IMR-90 (cell line): ENCODE data around the gene TRAF4. TPM values are rescaled to one million over a fixed set of nuclear protein-coding genes. Genes with fewer than 3 reads are reported as not detected.
A peak's percentile ranks its signal among the peaks of the same experiment; 100 is the strongest.

Experiments used
- ATAC-seq: fragments of 200-7000 bp; cut with Tn5 transposase; 2 replicates; pipeline ENCODE4 v1.9.1; 2020; ENCODE audit warnings: low read depth, mild to moderate bottlenecking, moderate library complexity
- BruUV-seq: library from RNA; stranded (reverse); fragments of 400-500 nt; replicated peaks from 2 replicates; lab custom pipeline; 2021; lab: Mats Ljungman, UMichigan
- CTCF ChIA-PET: fragments of 300-600 bp; formaldehyde crosslinking; extraction: SDS; loops from one replicate; lab custom pipeline; 2021; ENCODE audit warnings: antibody characterized with exemption; lab: Yijun Ruan, JAX
- POLR2A ChIA-PET: fragments of 300-600 bp; sonication (Branson Sonifier 250); formaldehyde crosslinking; loops from one replicate; lab custom pipeline; 2022; ENCODE audit warnings: antibody characterized with exemption; ENCODE audit not compliant: unreplicated experiment; lab: Charles Lee
- DNase-seq: peaks from one replicate; pipeline ENCODE4 v3.0.0; 2013
- H2AFZ ChIP-seq: replicated peaks from 2 replicates; pipeline ENCODE3; 2013; ENCODE audit warnings: low read length, mild to moderate bottlenecking; ENCODE audit not compliant: poor library complexity
- H2AK5ac ChIP-seq: 2 replicates; pipeline ENCODE4 v1.6.1; 2013; ENCODE audit warnings: low read depth, low read length, inconsistent platforms
- H2AK9ac ChIP-seq: replicated peaks from 2 replicates; pipeline ENCODE3; 2013; ENCODE audit warnings: mild to moderate bottlenecking, low read depth, low read length, moderate library complexity; ENCODE audit not compliant: poor library complexity
- H2BK120ac ChIP-seq: 2 replicates; pipeline ENCODE4 v1.6.1; 2013; ENCODE audit warnings: low read depth, low read length, inconsistent platforms
- H2BK15ac ChIP-seq: 3 replicates; pipeline ENCODE4 v1.6.1; 2013; ENCODE audit warnings: low read depth, low read length, inconsistent platforms
- H2BK20ac ChIP-seq: 2 replicates; pipeline ENCODE4 v1.6.1; 2013; ENCODE audit warnings: low read depth, mild to moderate bottlenecking, inconsistent platforms, low read length, moderate library complexity
- H2BK5ac ChIP-seq: 2 replicates; pipeline ENCODE4 v1.6.1; 2013; ENCODE audit warnings: mild to moderate bottlenecking, low read depth, low read length, inconsistent platforms; ENCODE audit not compliant: poor library complexity, severe bottlenecking
- H3K14ac ChIP-seq: replicated peaks from 2 replicates; pipeline ENCODE4 v1.6.1; 2013; ENCODE audit warnings: low read depth, low read length, inconsistent platforms
- H3K18ac ChIP-seq: 2 replicates; pipeline ENCODE4 v1.6.1; 2013; ENCODE audit warnings: low read depth, low read length, control low read depth
- H3K23ac ChIP-seq: 2 replicates; pipeline ENCODE4 v1.6.1; 2013; ENCODE audit warnings: low read depth, low read length, inconsistent platforms
- H3K27ac ChIP-seq: 2 replicates; pipeline ENCODE4 v1.5.1; 2013; ENCODE audit warnings: mild to moderate bottlenecking, control low read depth, low read length; ENCODE audit not compliant: insufficient read depth
- H3K27me3 ChIP-seq: 2 replicates; pipeline ENCODE4 v1.6.1; 2013; ENCODE audit warnings: low read length; ENCODE audit not compliant: control insufficient read depth, insufficient read depth
- H3K36me3 ChIP-seq: 2 replicates; pipeline ENCODE4 v1.6.1; 2013; ENCODE audit warnings: low read length, mixed read lengths; ENCODE audit not compliant: control insufficient read depth, insufficient read depth
- H3K4ac ChIP-seq: 2 replicates; pipeline ENCODE4 v1.6.1; 2013; ENCODE audit warnings: low read depth, low read length, inconsistent platforms
- H3K4me1 ChIP-seq: 2 replicates; pipeline ENCODE4 v1.6.1; 2013; ENCODE audit warnings: low read length, mixed read lengths; ENCODE audit not compliant: control insufficient read depth, insufficient read depth
- H3K4me2 ChIP-seq: 2 replicates; pipeline ENCODE4 v1.6.1; 2013; ENCODE audit warnings: low read depth, mild to moderate bottlenecking, control low read depth, low read length, moderate library complexity
- H3K4me3 ChIP-seq: 2 replicates; pipeline ENCODE4 v1.5.1; 2013; ENCODE audit warnings: low read depth, mild to moderate bottlenecking, control low read depth, low read length, moderate library complexity; ENCODE audit not compliant: insufficient read depth
- H3K56ac ChIP-seq: 2 replicates; pipeline ENCODE4 v1.6.1; 2013; ENCODE audit warnings: low read length, inconsistent platforms; ENCODE audit not compliant: insufficient read depth; ENCODE audit errors: extremely low read depth
- H3K79me1 ChIP-seq, 2 experiments: 2 replicates each; pipeline ENCODE4 v1.6.1; 2013; ENCODE audit warnings: low read length in 2 of 2, inconsistent platforms in 1 of 2, low read depth in 1 of 2
- H3K9ac ChIP-seq: 2 replicates; pipeline ENCODE4 v1.6.1; 2013; ENCODE audit warnings: low read depth, low read length, control low read depth
- H3K9me1 ChIP-seq: 2 replicates; pipeline ENCODE4 v1.6.1; 2013; ENCODE audit warnings: low read length, inconsistent platforms; ENCODE audit not compliant: insufficient read depth
- H3K9me3 ChIP-seq: 2 replicates; pipeline ENCODE4 v1.6.1; 2013; ENCODE audit warnings: low read length; ENCODE audit not compliant: control insufficient read depth, insufficient read depth
- H4K20me1 ChIP-seq: 2 replicates; pipeline ENCODE4 v1.6.1; 2013; ENCODE audit warnings: low read length, inconsistent platforms; ENCODE audit not compliant: insufficient read depth
- H4K5ac ChIP-seq: 2 replicates; pipeline ENCODE4 v1.6.1; 2013; ENCODE audit warnings: mild to moderate bottlenecking, low read depth, low read length, control low read depth
- H4K8ac ChIP-seq, 2 experiments: 2 replicates each; pipeline ENCODE4 v1.6.1; 2013; ENCODE audit warnings: low read depth in 2 of 2, low read length in 2 of 2, control low read depth in 1 of 2, inconsistent platforms in 1 of 2
- H4K91ac ChIP-seq: 2 replicates; pipeline ENCODE4 v1.6.1; 2013; ENCODE audit warnings: low read depth, low read length, inconsistent platforms; ENCODE audit not compliant: insufficient read depth
- MAFK ChIP-seq: IDR thresholded peaks from 2 replicates; pipeline ENCODE4 v1.6.1; 2012; ENCODE audit warnings: low read depth, low read length, improper control_type of control experiment
- MAZ ChIP-seq: IDR thresholded peaks from 2 replicates; pipeline ENCODE4 v1.6.1; 2012; ENCODE audit warnings: low read depth, mild to moderate bottlenecking, low read length, improper control_type of control experiment, moderate library complexity, borderline replicate concordance
- NFE2L2 ChIP-seq: fragments of 150-350 bp; IDR thresholded peaks from 2 replicates; pipeline ENCODE4 v1.6.1; 2016; ENCODE audit warnings: low read depth, mild to moderate bottlenecking, low read length
- POLR2A ChIP-seq: IDR thresholded peaks from 2 replicates; pipeline ENCODE4 v1.6.1; 2012; ENCODE audit warnings: mild to moderate bottlenecking, low read depth, low read length
- WGBS, 2 experiments: methylation state at CpG; one replicate each; pipeline versions ENCODE4 v1.1.5 to v1.1.7; 2013; ENCODE audit warnings: missing lambda C conversion rate in 2 of 2; ENCODE audit not compliant: insufficient read length in 1 of 2; ENCODE audit errors: extremely low coverage in 2 of 2; 5-methylcytosine and 5-hydroxymethylcytosine counted together
- dilution Hi-C: fragments of 300-500 bp; cut with HindIII; formaldehyde crosslinking; loops from one replicate; pipeline ENCODE4 v1.14.3; 2018; ENCODE audit warnings: low sequenced_read_pairs; ENCODE audit not compliant: unreplicated experiment
- in situ Hi-C: fragments of 300-500 bp; cut with MboI; formaldehyde crosslinking; loops from 3 replicates; pipeline ENCODE4 v1.14.3; 2019; ENCODE audit warnings: low sequenced_read_pairs, inconsistent platforms, mixed read lengths
- intact Hi-C: fragments of 100-400 bp; cut with micrococcal nuclease; formaldehyde crosslinking; loops from 2 replicates; pipeline ENCODE4 v1.10.0; 2022
- polyA plus RNA-seq, 3 experiments: library from polyadenylated mRNA; depleted of rRNA; stranded (reverse); fragments of >200 nt; gene quantifications; 2 replicates each; pipeline ENCODE4 v1.2.3, GENCODE V29; 2012; ENCODE audit warnings: low replicate concordance in 1 of 3
- total RNA-seq: library from RNA; depleted of rRNA; stranded (reverse); fragments of >200 nt; gene quantifications from 2 replicates; pipeline ENCODE4 v1.2.3, GENCODE V29; 2012

Gene TRAF4
- total and polyA plus RNA-seq, 2 of the 4 experiments (the other 2 are of a cell fraction): 36.9 to 63.2 TPM

GRCh38 chr17:28725660-28726225 lies 18.1 kb upstream of the TRAF4 start (continued):
- no peak for TF ChIP-seq MAFK
- no peak for TF ChIP-seq NFE2L2

- H3K9me3 ChIP-seq: no peaks in the 10 kb centered on the region
- no peaks in the 10 kb centered on the region for H3K9me1 ChIP-seq
- dilution Hi-C loops (no loop called here), intact Hi-C loops (loop anchor here (1.0 to 2.0 kb wide), 4 partner anchors 24 to 385 kb away; no protein-coding TSS in a partner anchor), in situ Hi-C loops (no loop called here)
- peak within 1 kb of the TSS; percentile 28; the same call in 1 of the 2 replicates for H2BK120ac ChIP-seq
- peak within 1 kb of the TSS; percentile 68; the same call in 1 of the 2 replicates for H3K18ac ChIP-seq
- peak within 1 kb of the TSS; percentile 79 for H3K23ac ChIP-seq
- H3K27me3 ChIP-seq: no peaks in the 10 kb centered on the region
- H3K14ac ChIP-seq: peak within 1 kb of the TSS; percentile 80
- WGBS, 2 experiments: 0% methylated on average over 24 of the region's 49 CpGs; no CpG with 5 or more reads in 1 of the 2 experiments
- H2BK15ac ChIP-seq: no peak within 1 kb of the TSS
- ChIA-PET POLR2A (interaction anchor here (0.6 to 1.2 kb wide), 5 partner anchors 17 to 224 kb away, joined by 3 to 4 read pairs (median 3); partner anchors contain the start of gene TRAF4), CTCF (interaction anchor here (0.6 to 4.0 kb wide), 27 partner anchors 9 to 390 kb away, joined by 3 to 60 read pairs (median 5); partner anchors contain the start of genes BLTP2, FLOT2 and TRAF4)
- peak within 1 kb of the TSS; percentile 10 to 59; a peak in 2 of 4 replicates for H4K8ac ChIP-seq
- peak; percentile 39 for DNase-seq
- peak within 1 kb of the TSS; percentile 76 for H4K91ac ChIP-seq
- H3K56ac ChIP-seq: peak within 1 kb of the TSS; percentile 23
- H3K4ac ChIP-seq: peak within 1 kb of the TSS; percentile 88
- H2BK5ac ChIP-seq: peak within 1 kb of the TSS; percentile 80
- no TSS peak for BruUV-seq
- H3K9ac ChIP-seq: peak within 1 kb of the TSS; percentile 68
- H2AFZ ChIP-seq: peak within 1 kb of the TSS; percentile 96
- H2AK5ac ChIP-seq: peak within 1 kb of the TSS; percentile 93
- peaks cover 38% of the 10 kb centered on the region for H4K20me1 ChIP-seq
- peak within 1 kb of the TSS; percentile 96 for H2AK9ac ChIP-seq
- peak within 1 kb of the TSS; percentile 72 for H3K4me3 ChIP-seq
- peaks cover 32% of the 10 kb centered on the region for H3K36me3 ChIP-seq
- H3K27ac ChIP-seq: peak within 1 kb of the TSS; percentile 74
- TF ChIP-seq POLR2A (no peak), MAZ (peak; percentile 74; the same call in 1 of the 2 replicates)
- peak within 1 kb of the TSS; percentile 75; the same call in 1 of the 2 replicates for H4K5ac ChIP-seq
- H3K79me1 ChIP-seq: peaks cover 10 to 44% of the 10 kb centered on the region in 2 experiments; a peak in 3 of 4 replicates
- peak within 1 kb of the TSS; percentile 98 for H3K4me2 ChIP-seq
- peak; percentile 50 for ATAC-seq
- H3K4me1 ChIP-seq: peaks cover 12% of the 10 kb centered on the region
- no peak within 1 kb of the TSS for H2BK20ac ChIP-seq
Measured at GRCh38 chr17:28726226-28726626, 17.6 kb upstream of the TRAF4 start, which contains the start of gene TLCD1. Gene TLCD1, minus strand, starts transcription at chr17:28726233. Its CDS starts 136 bp downstream, at chr17:28726097.
